ENCODE results near the gene STK38.

The STK38 gene

DNA sequence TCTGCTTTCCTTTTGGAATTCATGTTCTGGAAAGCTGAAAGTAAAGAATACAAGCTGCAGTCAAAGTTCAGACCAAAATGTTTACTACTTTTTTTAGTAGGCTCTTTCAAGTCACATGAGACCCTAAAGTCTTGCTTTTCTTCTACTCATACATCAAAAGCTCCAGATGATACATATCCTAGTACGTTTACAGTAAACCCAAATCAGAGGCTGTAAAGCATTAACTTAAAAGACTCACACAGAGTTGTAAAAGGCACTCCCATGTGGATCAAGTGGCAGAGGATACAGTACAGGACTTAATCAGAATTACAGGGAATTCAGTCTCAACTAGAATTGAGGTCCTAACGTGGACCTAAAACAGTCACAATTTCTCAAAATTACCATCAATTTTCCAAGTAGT is 40.7 kb downstream of the STK38 start:
- Histone ChIP-seq H3K27me3 (ENCODE audit: insufficient read depth, low read length, poor library complexity) (no peaks in the 10 kb centered on the region), H3K9ac (ENCODE audit: low read length) (no peak overlapping the region), H4K5ac (ENCODE audit: low read length) (no peak overlapping the region), H2BK15ac (replicated peaks; ENCODE audit: low read depth) (no peak overlapping the region), H3K27ac (ENCODE audit: low read depth, low read length) (no peak overlapping the region), H2AK5ac (ENCODE audit: low read length) (no peak overlapping the region), H3K23ac (ENCODE audit: low read length) (no peak overlapping the region), H3K4me3 (ENCODE audit: low read length) (no peak overlapping the region), H3K4ac (ENCODE audit: low read depth, low read length) (no peak overlapping the region), H3K18ac (ENCODE audit: low read length) (no peak overlapping the region), H3K36me3 (ENCODE audit: control insufficient read depth, insufficient read depth, low read length) (peaks cover 2% of the 10 kb centered on the region), H2BK5ac (ENCODE audit: low read length) (no peak overlapping the region), H3K4me1 (ENCODE audit: control insufficient read depth, low read depth, low read length) (no peaks in the 10 kb centered on the region), H3K79me1 (ENCODE audit: low read length) (no peaks in the 10 kb centered on the region), H3K56ac (ENCODE audit: low read length) (no peak overlapping the region), H4K8ac (ENCODE audit: low read depth, low read length) (no peak overlapping the region), H3K79me2 (ENCODE audit: control insufficient read depth, insufficient read depth, low read length) (no peaks in the 10 kb centered on the region), H3K4me2 (ENCODE audit: low read length) (no peak overlapping the region), H2BK120ac (ENCODE audit: low read depth, low read length) (no peak overlapping the region)
- no peak for DNase-seq
- no CpG with 5 or more reads among the region's 2 CpGs for WGBS (ENCODE audit: extremely low coverage, insufficient coverage, low lambda C conversion rate)

- Histone ChIP-seq H3K36me3 (ENCODE audit: control insufficient read depth, insufficient read depth, low read length) (peaks cover 2% of the 10 kb centered on the region), H3K23ac (ENCODE audit: low read length) (no peak overlapping the region)
Observed at GRCh38 chr6:36505744-36506534, 41.3 kb downstream of the STK38 start.

GRCh38 chr6:36504982-36505381 is 42.3 kb downstream of the STK38 start:
- Histone ChIP-seq H3K79me2 (ENCODE audit: control insufficient read depth, insufficient read depth, low read length) (no peaks in the 10 kb centered on the region), H4K8ac (ENCODE audit: low read depth, low read length) (no peak overlapping the region), H3K18ac (ENCODE audit: low read length) (no peak overlapping the region), H3K79me1 (ENCODE audit: low read length) (no peaks in the 10 kb centered on the region), H3K27ac (ENCODE audit: low read depth, low read length) (no peak overlapping the region), H3K4ac (ENCODE audit: low read depth, low read length) (no peak overlapping the region), H3K36me3 (ENCODE audit: control insufficient read depth, insufficient read depth, low read length) (peaks cover 2% of the 10 kb centered on the region), H3K23ac (ENCODE audit: low read length) (no peak overlapping the region), H3K27me3 (ENCODE audit: insufficient read depth, low read length, poor library complexity) (no peaks in the 10 kb centered on the region), H3K4me3 (ENCODE audit: low read length) (no peak overlapping the region), H2BK120ac (ENCODE audit: low read depth, low read length) (no peak overlapping the region), H4K5ac (ENCODE audit: low read length) (no peak overlapping the region), H2AK5ac (ENCODE audit: low read length) (no peak overlapping the region), H3K4me1 (ENCODE audit: control insufficient read depth, low read depth, low read length) (no peaks in the 10 kb centered on the region), H2BK5ac (ENCODE audit: low read length) (no peak overlapping the region), H3K9ac (ENCODE audit: low read length) (no peak overlapping the region), H3K4me2 (ENCODE audit: low read length) (no peak overlapping the region), H3K56ac (ENCODE audit: low read length) (no peak overlapping the region), H2BK15ac (replicated peaks; ENCODE audit: low read depth) (no peak overlapping the region)
- DNase-seq, result no peak
- no CpG with 5 or more reads among the region's 2 CpGs for WGBS (ENCODE audit: extremely low coverage, insufficient coverage, low lambda C conversion rate)

More at GRCh38 chr6:36505744-36506534, 41.3 kb downstream of the STK38 start:
- Histone ChIP-seq H3K27ac (ENCODE audit: low read depth, low read length) (no peak overlapping the region), H2BK120ac (ENCODE audit: low read depth, low read length) (no peak overlapping the region), H3K4ac (ENCODE audit: low read depth, low read length) (no peak overlapping the region), H2AK5ac (ENCODE audit: low read length) (no peak overlapping the region), H3K56ac (ENCODE audit: low read length) (no peak overlapping the region), H3K18ac (ENCODE audit: low read length) (no peak overlapping the region), H4K8ac (ENCODE audit: low read depth, low read length) (no peak overlapping the region), H3K27me3 (ENCODE audit: insufficient read depth, low read length, poor library complexity) (no peaks in the 10 kb centered on the region), H2BK15ac (replicated peaks; ENCODE audit: low read depth) (no peak overlapping the region), H3K79me2 (ENCODE audit: control insufficient read depth, insufficient read depth, low read length) (no peaks in the 10 kb centered on the region), H3K4me3 (ENCODE audit: low read length) (no peak overlapping the region), H2BK5ac (ENCODE audit: low read length) (no peak overlapping the region), H4K5ac (ENCODE audit: low read length) (no peak overlapping the region), H3K4me1 (ENCODE audit: control insufficient read depth, low read depth, low read length) (no peaks in the 10 kb centered on the region), H3K9ac (ENCODE audit: low read length) (no peak overlapping the region), H3K79me1 (ENCODE audit: low read length) (no peaks in the 10 kb centered on the region), H3K4me2 (ENCODE audit: low read length) (no peak overlapping the region)
- no peak for DNase-seq
- no CpG with 5 or more reads among the region's 6 CpGs for WGBS (ENCODE audit: extremely low coverage, insufficient coverage, low lambda C conversion rate)

GRCh38 chr6:36504181-36504580 is 43.1 kb downstream of the STK38 start:
- Histone ChIP-seq H3K56ac (ENCODE audit: low read length) (no peak overlapping the region), H3K4me3 (ENCODE audit: low read length) (no peak overlapping the region), H2BK15ac (replicated peaks; ENCODE audit: low read depth) (no peak overlapping the region), H3K9ac (ENCODE audit: low read length) (no peak overlapping the region), H3K4me2 (ENCODE audit: low read length) (no peak overlapping the region), H3K79me1 (ENCODE audit: low read length) (no peaks in the 10 kb centered on the region), H2BK120ac (ENCODE audit: low read depth, low read length) (no peak overlapping the region), H2BK5ac (ENCODE audit: low read length) (no peak overlapping the region), H3K27ac (ENCODE audit: low read depth, low read length) (no peak overlapping the region), H3K4me1 (ENCODE audit: control insufficient read depth, low read depth, low read length) (no peaks in the 10 kb centered on the region), H3K4ac (ENCODE audit: low read depth, low read length) (no peak overlapping the region), H3K23ac (ENCODE audit: low read length) (no peak overlapping the region), H2AK5ac (ENCODE audit: low read length) (no peak overlapping the region), H3K27me3 (ENCODE audit: insufficient read depth, low read length, poor library complexity) (no peaks in the 10 kb centered on the region), H3K18ac (ENCODE audit: low read length) (no peak overlapping the region), H3K36me3 (ENCODE audit: control insufficient read depth, insufficient read depth, low read length) (peaks cover 4% of the 10 kb centered on the region), H4K5ac (ENCODE audit: low read length) (no peak overlapping the region), H4K8ac (ENCODE audit: low read depth, low read length) (no peak overlapping the region), H3K79me2 (ENCODE audit: control insufficient read depth, insufficient read depth, low read length) (no peaks in the 10 kb centered on the region)
- no CpG with 5 or more reads among the region's 3 CpGs for WGBS (ENCODE audit: extremely low coverage, insufficient coverage, low lambda C conversion rate)
- DNase-seq, result no peak

- WGBS (ENCODE audit: extremely low coverage, insufficient coverage, low lambda C conversion rate), result no CpG with 5 or more reads among the region's 6 CpGs
Observed at GRCh38 chr6:36501686-36502085, 45.6 kb downstream of the STK38 start.

GRCh38 chr6:36499918-36500317 is 47.4 kb downstream of the STK38 start:
- no peak overlapping the region for H3K9ac ChIP-seq (ENCODE audit: low read length)
- H3K27me3 ChIP-seq (ENCODE audit: insufficient read depth, low read length, poor library complexity), result no peaks in the 10 kb centered on the region
- H3K23ac ChIP-seq (ENCODE audit: low read length), result no peak overlapping the region
- WGBS (ENCODE audit: extremely low coverage, insufficient coverage, low lambda C conversion rate), result no CpG with 5 or more reads among the region's 4 CpGs
- no peak overlapping the region for H3K4me2 ChIP-seq (ENCODE audit: low read length)
- no peak overlapping the region for H3K4me3 ChIP-seq (ENCODE audit: low read length)
- H2BK15ac ChIP-seq (replicated peaks; ENCODE audit: low read depth), result no peak overlapping the region
- no peak overlapping the region for H3K56ac ChIP-seq (ENCODE audit: low read length)
- no peaks in the 10 kb centered on the region for H3K79me1 ChIP-seq (ENCODE audit: low read length)
- H2AK5ac ChIP-seq (ENCODE audit: low read length), result no peak overlapping the region
- H3K4me1 ChIP-seq (ENCODE audit: control insufficient read depth, low read depth, low read length), result no peaks in the 10 kb centered on the region
- no peak overlapping the region for H3K4ac ChIP-seq (ENCODE audit: low read depth, low read length)
- H3K18ac ChIP-seq (ENCODE audit: low read length), result no peak overlapping the region
- H3K27ac ChIP-seq (ENCODE audit: low read depth, low read length), result no peak overlapping the region
- H3K36me3 ChIP-seq (ENCODE audit: control insufficient read depth, insufficient read depth, low read length), result peaks cover 5% of the 10 kb centered on the region
- H4K8ac ChIP-seq (ENCODE audit: low read depth, low read length), result no peak overlapping the region
- no peak overlapping the region for H2BK5ac ChIP-seq (ENCODE audit: low read length)
- no peak overlapping the region for H4K5ac ChIP-seq (ENCODE audit: low read length)
- no peak overlapping the region for H2BK120ac ChIP-seq (ENCODE audit: low read depth, low read length)
- H3K79me2 ChIP-seq (ENCODE audit: control insufficient read depth, insufficient read depth, low read length), result no peaks in the 10 kb centered on the region
- DNase-seq, result no peak

More at GRCh38 chr6:36501686-36502085, 45.6 kb downstream of the STK38 start:
- no peak overlapping the region for H3K9ac ChIP-seq (ENCODE audit: low read length)
- no peak overlapping the region for H3K4me2 ChIP-seq (ENCODE audit: low read length)
- no peak overlapping the region for H3K4ac ChIP-seq (ENCODE audit: low read depth, low read length)
- H4K8ac ChIP-seq (ENCODE audit: low read depth, low read length), result no peak overlapping the region
- no peak overlapping the region for H2AK5ac ChIP-seq (ENCODE audit: low read length)
- no peak overlapping the region for H3K27ac ChIP-seq (ENCODE audit: low read depth, low read length)
- no peak overlapping the region for H3K18ac ChIP-seq (ENCODE audit: low read length)
- H3K79me1 ChIP-seq (ENCODE audit: low read length), result no peaks in the 10 kb centered on the region
- no peak overlapping the region for H3K23ac ChIP-seq (ENCODE audit: low read length)
- no peaks in the 10 kb centered on the region for H3K4me1 ChIP-seq (ENCODE audit: control insufficient read depth, low read depth, low read length)
- H3K56ac ChIP-seq (ENCODE audit: low read length), result no peak overlapping the region
- H3K27me3 ChIP-seq (ENCODE audit: insufficient read depth, low read length, poor library complexity), result no peaks in the 10 kb centered on the region
- no peak overlapping the region for H3K4me3 ChIP-seq (ENCODE audit: low read length)
- no peak overlapping the region for H4K5ac ChIP-seq (ENCODE audit: low read length)
- DNase-seq, result no peak
- no peak overlapping the region for H2BK120ac ChIP-seq (ENCODE audit: low read depth, low read length)
- peaks cover 6% of the 10 kb centered on the region for H3K36me3 ChIP-seq (ENCODE audit: control insufficient read depth, insufficient read depth, low read length)
- H3K79me2 ChIP-seq (ENCODE audit: control insufficient read depth, insufficient read depth, low read length), result no peaks in the 10 kb centered on the region
- no peak overlapping the region for H2BK15ac ChIP-seq (replicated peaks; ENCODE audit: low read depth)
- H2BK5ac ChIP-seq (ENCODE audit: low read length), result no peak overlapping the region

All from mesendoderm (in vitro differentiated cells).